ENCODE data around the gene MICAL3.

The MICAL3 gene

DNA sequence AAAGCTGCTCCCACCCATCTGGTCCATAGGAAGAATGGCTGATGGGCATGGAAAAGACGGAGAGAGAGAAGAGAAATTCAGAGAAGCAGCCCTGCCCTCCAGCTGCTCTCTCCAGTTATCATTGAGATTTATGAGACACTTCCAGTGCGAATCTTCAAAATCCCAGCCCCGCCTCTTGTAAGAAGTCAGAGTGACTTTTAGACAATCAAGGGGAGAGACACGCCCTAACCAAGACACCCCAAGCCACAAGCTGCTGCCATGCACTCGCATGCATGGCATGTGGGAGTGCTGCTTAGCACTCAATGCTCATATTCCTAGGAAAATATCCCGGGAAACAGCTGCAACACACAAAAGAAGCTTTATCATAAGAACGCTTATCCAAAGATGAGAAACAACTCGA is 139.5 kb downstream of the MICAL3 start:
- Histone ChIP-seq H3K27me3 (ENCODE audit: control insufficient read depth, insufficient read depth, low read length) (no peaks in the 10 kb centered on the region), H3K36me3 (ENCODE audit: control insufficient read depth, insufficient read depth, low read length) (no peaks in the 10 kb centered on the region), H3K4me1 (peaks cover 8% of the 10 kb centered on the region), H3K4me2 (ENCODE audit: low read length) (peak overlapping the region; percentile 40), H3K9me3 (ENCODE audit: control insufficient read depth, low read length) (no peaks in the 10 kb centered on the region), H3K27ac (peak overlapping the region; percentile 41), H3K79me2 (no peaks in the 10 kb centered on the region), H3K4me3 (ENCODE audit: low read depth, low read length) (no peak overlapping the region), H3K9ac (no peak overlapping the region), H2AFZ (no peak overlapping the region)
- TF ChIP-seq, protein P1, sequence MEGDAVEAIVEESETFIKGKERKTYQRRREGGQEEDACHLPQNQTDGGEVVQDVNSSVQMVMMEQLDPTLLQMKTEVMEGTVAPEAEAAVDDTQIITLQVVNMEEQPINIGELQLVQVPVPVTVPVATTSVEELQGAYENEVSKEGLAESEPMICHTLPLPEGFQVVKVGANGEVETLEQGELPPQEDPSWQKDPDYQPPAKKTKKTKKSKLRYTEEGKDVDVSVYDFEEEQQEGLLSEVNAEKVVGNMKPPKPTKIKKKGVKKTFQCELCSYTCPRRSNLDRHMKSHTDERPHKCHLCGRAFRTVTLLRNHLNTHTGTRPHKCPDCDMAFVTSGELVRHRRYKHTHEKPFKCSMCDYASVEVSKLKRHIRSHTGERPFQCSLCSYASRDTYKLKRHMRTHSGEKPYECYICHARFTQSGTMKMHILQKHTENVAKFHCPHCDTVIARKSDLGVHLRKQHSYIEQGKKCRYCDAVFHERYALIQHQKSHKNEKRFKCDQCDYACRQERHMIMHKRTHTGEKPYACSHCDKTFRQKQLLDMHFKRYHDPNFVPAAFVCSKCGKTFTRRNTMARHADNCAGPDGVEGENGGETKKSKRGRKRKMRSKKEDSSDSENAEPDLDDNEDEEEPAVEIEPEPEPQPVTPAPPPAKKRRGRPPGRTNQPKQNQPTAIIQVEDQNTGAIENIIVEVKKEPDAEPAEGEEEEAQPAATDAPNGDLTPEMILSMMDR (IDR thresholded peaks at IDR 0.05), result no peak

DNA sequence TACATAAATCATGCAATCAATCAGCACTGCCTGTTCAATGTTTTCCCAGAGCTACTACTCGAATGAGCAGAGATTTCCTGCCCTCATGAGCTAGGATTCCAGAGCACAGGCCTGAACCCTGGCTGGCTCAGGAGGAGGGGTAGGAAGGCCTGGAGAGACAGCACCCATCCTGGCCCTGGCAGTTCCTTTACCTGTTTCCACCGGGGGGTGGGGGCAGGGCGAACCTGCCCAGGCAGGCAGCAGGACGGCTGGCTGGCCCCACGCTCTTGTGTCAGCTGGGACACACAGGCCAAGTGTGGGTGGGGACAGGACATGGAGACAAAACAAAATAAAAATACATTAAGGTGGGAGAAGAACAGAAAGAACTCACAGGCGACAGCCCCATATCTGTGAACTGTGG is 140.3 kb downstream of the MICAL3 start:
- Histone ChIP-seq H3K27me3 (ENCODE audit: control insufficient read depth, insufficient read depth, low read length) (no peaks in the 10 kb centered on the region), H3K4me3 (ENCODE audit: low read depth, low read length) (no peak overlapping the region), H3K36me3 (ENCODE audit: control insufficient read depth, insufficient read depth, low read length) (no peaks in the 10 kb centered on the region), H2AFZ (no peak overlapping the region), H3K79me2 (no peaks in the 10 kb centered on the region), H3K4me2 (ENCODE audit: low read length) (peak overlapping the region; percentile 40), H3K27ac (peak overlapping the region; percentile 41), H3K9me3 (ENCODE audit: control insufficient read depth, low read length) (no peaks in the 10 kb centered on the region), H3K9ac (no peak overlapping the region), H3K4me1 (peaks cover 8% of the 10 kb centered on the region)
- TF ChIP-seq, protein P1 (IDR thresholded peaks at IDR 0.05), result no peak

DNA sequence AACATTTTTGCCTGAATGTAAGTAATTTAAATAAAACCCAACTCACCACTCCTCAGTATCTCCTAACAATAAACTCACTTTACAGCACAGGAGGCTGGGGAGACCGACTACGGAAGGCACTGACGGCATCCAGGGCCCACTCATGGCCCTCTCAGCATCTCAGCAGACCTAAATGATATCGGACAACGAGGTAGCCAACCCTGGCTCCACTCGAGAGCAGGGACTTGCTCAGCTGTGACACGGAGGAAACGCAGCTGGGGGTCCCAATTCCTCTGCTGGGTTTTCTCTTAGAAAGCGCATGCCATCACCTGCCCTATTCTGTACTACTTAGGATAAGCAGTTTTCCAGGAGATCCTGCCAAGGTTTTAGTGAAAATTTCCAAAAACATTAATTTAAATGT is 141.0 kb downstream of the MICAL3 start:
- Histone ChIP-seq H3K27me3 (ENCODE audit: control insufficient read depth, insufficient read depth, low read length) (no peaks in the 10 kb centered on the region), H3K27ac (peak overlapping the region; percentile 41), H3K36me3 (ENCODE audit: control insufficient read depth, insufficient read depth, low read length) (no peaks in the 10 kb centered on the region), H3K79me2 (no peaks in the 10 kb centered on the region), H3K4me2 (ENCODE audit: low read length) (peak overlapping the region; percentile 40), H3K9ac (no peak overlapping the region), H2AFZ (no peak overlapping the region), H3K4me3 (ENCODE audit: low read depth, low read length) (no peak overlapping the region), H3K4me1 (peaks cover 8% of the 10 kb centered on the region), H3K9me3 (ENCODE audit: control insufficient read depth, low read length) (no peaks in the 10 kb centered on the region)
- TF ChIP-seq, protein P1 (IDR thresholded peaks at IDR 0.05), result no peak

DNA sequence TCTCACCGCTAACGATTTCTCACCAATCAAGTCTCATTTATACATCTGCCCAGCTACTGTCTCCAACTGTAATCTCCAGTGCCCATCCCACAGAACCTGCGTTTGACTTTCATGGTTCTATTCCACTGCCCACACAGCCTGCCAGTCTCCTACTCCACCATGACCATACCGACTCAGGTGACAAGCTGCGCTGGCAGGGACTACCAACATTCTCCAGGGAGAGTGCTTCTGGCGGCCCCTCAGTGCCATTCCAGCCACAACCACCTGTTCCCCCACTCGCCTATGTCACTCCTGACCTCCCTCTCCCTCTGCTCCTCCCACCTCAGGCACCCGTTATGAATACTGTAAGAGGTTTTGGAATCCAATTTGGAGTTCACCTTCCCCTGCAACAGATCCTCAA is 141.6 kb downstream of the MICAL3 start:
- H3K4me1 ChIP-seq, result peaks cover 8% of the 10 kb centered on the region
- no peak overlapping the region for H3K4me3 ChIP-seq (ENCODE audit: low read depth, low read length)
- H3K36me3 ChIP-seq (ENCODE audit: control insufficient read depth, insufficient read depth, low read length), result no peaks in the 10 kb centered on the region
- TF ChIP-seq, protein P1 (IDR thresholded peaks at IDR 0.05), result no peak
- H3K9me3 ChIP-seq (ENCODE audit: control insufficient read depth, low read length), result no peaks in the 10 kb centered on the region
- no peaks in the 10 kb centered on the region for H3K79me2 ChIP-seq
- H3K4me2 ChIP-seq (ENCODE audit: low read length), result no peak overlapping the region
- H3K9ac ChIP-seq, result no peak overlapping the region
- H2AFZ ChIP-seq, result no peak overlapping the region
- H3K27ac ChIP-seq, result no peak overlapping the region
- no peaks in the 10 kb centered on the region for H3K27me3 ChIP-seq (ENCODE audit: control insufficient read depth, insufficient read depth, low read length)

DNA sequence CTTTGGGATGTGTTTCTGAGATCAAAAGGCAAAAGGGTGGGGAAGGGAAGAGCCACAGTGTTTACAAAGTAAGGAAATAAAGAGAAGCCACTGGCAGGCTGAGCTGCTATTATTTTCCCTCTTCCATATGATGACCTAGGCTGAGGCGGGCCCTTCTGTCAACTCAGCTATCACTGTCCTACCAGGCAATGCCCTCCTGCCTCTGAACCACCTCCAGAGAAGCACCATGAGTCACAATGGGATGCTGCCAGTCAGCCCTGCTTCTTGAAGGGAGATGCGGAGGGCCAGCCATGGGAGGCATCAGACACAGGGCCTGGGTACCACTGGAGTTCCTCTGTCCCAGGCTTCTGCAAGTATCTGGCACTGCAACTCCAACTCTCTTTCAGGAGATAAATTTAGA is 142.2 kb downstream of the MICAL3 start:
- Histone ChIP-seq H3K4me2 (ENCODE audit: low read length) (no peak overlapping the region), H2AFZ (no peak overlapping the region), H3K79me2 (no peaks in the 10 kb centered on the region), H3K4me1 (peaks cover 8% of the 10 kb centered on the region), H3K27me3 (ENCODE audit: control insufficient read depth, insufficient read depth, low read length) (no peaks in the 10 kb centered on the region), H3K4me3 (ENCODE audit: low read depth, low read length) (no peak overlapping the region), H3K27ac (no peak overlapping the region), H3K36me3 (ENCODE audit: control insufficient read depth, insufficient read depth, low read length) (no peaks in the 10 kb centered on the region), H3K9ac (no peak overlapping the region), H3K9me3 (ENCODE audit: control insufficient read depth, low read length) (no peaks in the 10 kb centered on the region)
- TF ChIP-seq, protein P1 (IDR thresholded peaks at IDR 0.05), result no peak
